T-cell (primary cell): ENCODE data around the gene LHFPL5. TPM values are rescaled to one million over a fixed set of nuclear protein-coding genes. Genes with fewer than 3 reads are reported as not detected.

Experiments used
- ATAC-seq, 4 experiments: fragments of 200-7000 bp in 3 of 4; fragments of 150-1000 bp in 1 of 4; cut with Tn5 transposase; replicated peaks in 1 of 4; 1 replicate in 3 of 4; 2 replicates in 1 of 4; pipeline ENCODE4 v1.10.0; 2021; ENCODE audit warnings: moderate library complexity in 3 of 4, mild to moderate bottlenecking in 2 of 4, moderate number of reproducible peaks in 1 of 4
- CTCF ChIA-PET, 2 donors: fragments of 300-600 bp; sonication (Branson Sonifier 250); formaldehyde crosslinking; loops; one replicate each; lab custom pipeline; 2022; ENCODE audit warnings: antibody characterized with exemption in 2 of 2; lab: Charles Lee
- POLR2A ChIA-PET, 2 donors: fragments of 300-600 bp; sonication (Branson Sonifier 250); formaldehyde crosslinking; loops; one replicate each; lab custom pipeline; 2022; ENCODE audit warnings: antibody characterized with exemption in 2 of 2; lab: Charles Lee
- DNase-seq, 35 experiments: peaks; one replicate each; pipeline versions ENCODE4 v3.0.0 to v3.0.0-alpha.2; 2013 to 2023
- H3K27ac ChIP-seq: one replicate; pipeline ENCODE4 v1.5.1; 2013; ENCODE audit warnings: low read length
- H3K27me3 ChIP-seq, 2 experiments: replicated peaks in 1 of 2; 1 replicate in 1 of 2; 2 replicates in 1 of 2; pipeline versions ENCODE4 v1.6.1 to v1.7.0; 2013; ENCODE audit warnings: low read length in 1 of 2, mixed read lengths in 1 of 2; ENCODE audit not compliant: control insufficient read depth in 2 of 2, insufficient read depth in 2 of 2; ENCODE audit errors: extremely low read depth in 1 of 2
- H3K36me3 ChIP-seq, 2 donors: 1 replicate in 1 of 2; 2 replicates in 1 of 2; pipeline versions ENCODE4 v1.6.1 to v1.7.0; 2013; ENCODE audit warnings: low read length in 1 of 2; ENCODE audit not compliant: control insufficient read depth in 2 of 2, insufficient read depth in 1 of 2; ENCODE audit errors: extremely low read depth in 1 of 2
- H3K4me1 ChIP-seq, 2 experiments: 1 replicate in 1 of 2; 2 replicates in 1 of 2; pipeline versions ENCODE4 v1.6.1 to v1.7.0; 2013; ENCODE audit warnings: low read length in 2 of 2, mixed read lengths in 1 of 2; ENCODE audit not compliant: insufficient read depth in 2 of 2, control insufficient read depth in 1 of 2; ENCODE audit errors: extremely low read depth in 1 of 2
- H3K4me3 ChIP-seq, 2 donors: 1 replicate in 1 of 2; 2 replicates in 1 of 2; pipeline versions ENCODE4 v1.5.1 to v1.7.0; 2013; ENCODE audit warnings: mild to moderate bottlenecking in 2 of 2, low read length in 1 of 2, moderate library complexity in 1 of 2; ENCODE audit not compliant: control insufficient read depth in 1 of 2; ENCODE audit errors: extremely low read depth in 1 of 2
- H3K9me3 ChIP-seq: 2 replicates; pipeline ENCODE4 v1.7.0; 2013
- H3K27ac Mint-ChIP-seq, 2 donors: one replicate each; pipeline ENCODE4 v1.8.0; 2020 to 2021; ENCODE audit warnings: mild to moderate bottlenecking in 2 of 2, mixed read lengths in 2 of 2
- H3K27me3 Mint-ChIP-seq, 2 donors: one replicate each; pipeline ENCODE4 v1.8.0; 2021 to 2022; ENCODE audit warnings: mixed read lengths in 2 of 2
- H3K36me3 Mint-ChIP-seq: one replicate; pipeline ENCODE4 v1.8.0; 2021; ENCODE audit warnings: mixed read lengths
- H3K4me1 Mint-ChIP-seq, 3 donors: one replicate each; pipeline ENCODE4 v1.8.0; 2020 to 2022; ENCODE audit warnings: mixed read lengths in 3 of 3, mild to moderate bottlenecking in 1 of 3
- H3K4me3 Mint-ChIP-seq, 3 donors: one replicate each; pipeline ENCODE4 v1.8.0; 2020 to 2022; ENCODE audit warnings: mild to moderate bottlenecking in 3 of 3, mixed read lengths in 3 of 3, moderate library complexity in 3 of 3
- H3K9me3 Mint-ChIP-seq, 3 donors: one replicate each; pipeline ENCODE4 v1.8.0; 2020 to 2022; ENCODE audit warnings: mixed read lengths in 3 of 3
- WGBS: methylation state at CpG from one replicate; pipeline ENCODE4 v1.1.5; 2013; ENCODE audit warnings: missing lambda C conversion rate; ENCODE audit not compliant: insufficient coverage; 5-methylcytosine and 5-hydroxymethylcytosine counted together
- total RNA-seq, 35 experiments: library from RNA in 6 of 35; stranded (reverse) in 6 of 35; fragments of 120-200 nt in 1 of 35; gene quantifications; one replicate each; pipeline versions ENCODE4 v1.2.1 to v1.2.4 and lab custom pipeline; 2013 to 2026

LHFPL5 gene
- total RNA-seq, 5 donors from 2014 or later (not counting 1 experiment from before 2014, with no cell fraction given): not detected

DNA sequence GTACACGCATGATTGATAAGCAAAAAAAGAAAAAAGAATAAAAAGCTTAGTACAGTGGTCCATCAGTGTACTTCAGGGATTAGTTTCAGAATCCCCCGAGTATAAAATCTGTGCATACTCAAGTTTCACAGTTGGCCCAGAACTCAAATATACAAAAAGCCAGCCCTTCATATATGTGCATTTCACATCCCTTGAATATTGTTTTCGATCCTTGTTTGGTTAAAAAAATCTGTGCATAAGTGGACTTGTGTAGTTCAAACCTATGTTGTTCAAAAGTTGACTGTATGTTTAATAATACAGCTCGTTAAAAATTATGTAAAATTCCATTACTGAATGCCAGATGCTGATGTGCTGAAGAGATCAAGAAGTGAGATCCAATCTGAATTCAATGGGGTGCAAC, 54.2 kb downstream of the LHFPL5 start:
- no peaks in the 10 kb centered on the region for H3K27me3 ChIP-seq
- Mint-ChIP-seq H3K4me3 (no peak overlapping the region), H3K27ac (no peak overlapping the region), H3K4me1 (no peaks in the 10 kb centered on the region), H3K27me3 (no peaks in the 10 kb centered on the region), H3K36me3 (peaks cover 70% of the 10 kb centered on the region), H3K9me3 (no peaks in the 10 kb centered on the region)
- WGBS: 80% methylated on average over 1 of the region's 4 CpGs
- ChIA-PET CTCF (interaction anchor here in 1 of 2 donors (0.5 kb wide), 1 partner anchor 121 kb away, joined by 4 read pairs; no protein-coding TSS in a partner anchor), POLR2A (no interaction called here)
- H3K27ac ChIP-seq: no peak overlapping the region
- H3K9me3 ChIP-seq: no peaks in the 10 kb centered on the region
- H3K36me3 ChIP-seq: peaks cover 12 to 36% of the 10 kb centered on the region in 2 donors
- no peak for DNase-seq
- no peaks in the 10 kb centered on the region for H3K4me1 ChIP-seq
- no peak for ATAC-seq
- H3K4me3 ChIP-seq: no peak overlapping the region

Other genes with a start within 250 kb of the LHFPL5 start
- gene FKBP5, start 116.4 kb upstream of the LHFPL5 start, total RNA-seq: 100 to 1,000 TPM in 1 of 5 donors, 10 to 100 TPM in 4; 61.4 to 130 (median 63.9) TPM
- gene ARMC12, start 68.3 kb upstream of the LHFPL5 start, total RNA-seq: 1 to 10 TPM in 2 of 5 donors, under 1 TPM in 3; 0.63 to 1.8 (median 0.90) TPM
- gene CLPSL2, start 28.8 kb upstream of the LHFPL5 start, total RNA-seq: not detected
- gene CLPSL1, start 24.3 kb upstream of the LHFPL5 start, total RNA-seq: not detected
- 1 to 10 TPM in 3 of 5 donors, not detected in 2; 5.9 to 8.2 (median 6.2) TPM for gene CLPS, start 8.0 kb upstream of the LHFPL5 start, total RNA-seq
- 10 to 100 TPM; 37.2 to 45.8 (median 40.9) TPM for gene SRPK1, start 115.7 kb downstream of the LHFPL5 start, total RNA-seq
- gene SLC26A8, start 219.3 kb downstream of the LHFPL5 start, total RNA-seq: not detected
- gene MAPK14, start 222.5 kb downstream of the LHFPL5 start, total RNA-seq: 10 to 100 TPM; 49.3 to 64.5 (median 60.3) TPM